Measurements from ENCODE around the gene CCDC150.

DNA sequence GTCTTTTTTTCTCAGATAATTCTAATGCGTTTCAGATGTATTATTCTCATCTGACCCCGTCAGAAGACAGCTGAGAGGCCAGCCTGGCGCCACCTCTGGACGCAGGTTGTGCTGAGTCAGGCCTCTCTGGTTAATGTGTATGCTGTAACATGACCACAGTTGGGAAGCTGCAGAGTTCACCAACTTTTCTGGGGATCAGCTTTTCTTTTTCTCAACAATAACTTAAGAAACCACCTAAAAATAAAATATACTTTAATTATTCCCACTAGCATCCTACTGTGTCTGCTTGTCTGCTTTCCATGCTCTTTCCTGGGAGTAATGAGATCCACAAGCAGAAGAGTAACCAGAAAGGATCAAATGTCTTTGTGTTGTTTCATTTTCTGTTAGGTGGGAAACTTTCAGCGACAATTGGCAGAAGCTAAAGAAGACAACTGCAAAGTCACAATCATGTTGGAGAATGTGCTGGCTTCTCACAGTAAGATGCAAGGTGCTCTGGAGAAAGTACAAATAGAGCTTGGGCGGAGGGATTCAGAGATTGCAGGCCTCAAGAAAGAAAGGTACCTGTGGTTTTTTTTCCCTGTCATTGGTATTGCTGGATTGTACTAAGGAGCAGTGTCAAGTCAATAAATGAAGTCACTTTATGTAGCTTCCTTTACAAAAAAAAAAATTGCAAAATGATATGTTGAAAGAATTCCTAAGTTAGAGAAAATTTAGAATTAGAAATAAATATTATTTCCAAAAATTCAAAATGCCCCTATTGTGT lies 79.8 kb downstream of the CCDC150 start:
- TF ChIP-seq POLR2A (IDR thresholded peaks at IDR 0.05) = no peak
- TF ChIP-seq, protein P1, sequence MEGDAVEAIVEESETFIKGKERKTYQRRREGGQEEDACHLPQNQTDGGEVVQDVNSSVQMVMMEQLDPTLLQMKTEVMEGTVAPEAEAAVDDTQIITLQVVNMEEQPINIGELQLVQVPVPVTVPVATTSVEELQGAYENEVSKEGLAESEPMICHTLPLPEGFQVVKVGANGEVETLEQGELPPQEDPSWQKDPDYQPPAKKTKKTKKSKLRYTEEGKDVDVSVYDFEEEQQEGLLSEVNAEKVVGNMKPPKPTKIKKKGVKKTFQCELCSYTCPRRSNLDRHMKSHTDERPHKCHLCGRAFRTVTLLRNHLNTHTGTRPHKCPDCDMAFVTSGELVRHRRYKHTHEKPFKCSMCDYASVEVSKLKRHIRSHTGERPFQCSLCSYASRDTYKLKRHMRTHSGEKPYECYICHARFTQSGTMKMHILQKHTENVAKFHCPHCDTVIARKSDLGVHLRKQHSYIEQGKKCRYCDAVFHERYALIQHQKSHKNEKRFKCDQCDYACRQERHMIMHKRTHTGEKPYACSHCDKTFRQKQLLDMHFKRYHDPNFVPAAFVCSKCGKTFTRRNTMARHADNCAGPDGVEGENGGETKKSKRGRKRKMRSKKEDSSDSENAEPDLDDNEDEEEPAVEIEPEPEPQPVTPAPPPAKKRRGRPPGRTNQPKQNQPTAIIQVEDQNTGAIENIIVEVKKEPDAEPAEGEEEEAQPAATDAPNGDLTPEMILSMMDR (IDR thresholded peaks at IDR 0.05) = no peak

Measured in thyroid gland (tissue), 4 donors.